HUDEP-2 (cell line): Measurements from ENCODE around the gene MANEAL.
"Not testable (repeated sequence)": the region's sequence is repeated elsewhere in the genome, so short reads cannot be mapped to it uniquely, and the experiment has no call there.

Source experiments
- DNase-seq, 76 experiments: peaks; one replicate each; lab custom pipeline; 2025; ENCODE audit not compliant: unreplicated experiment in 76 of 76; lab: John Stamatoyannopoulos, UW

The MANEAL gene, protein sequence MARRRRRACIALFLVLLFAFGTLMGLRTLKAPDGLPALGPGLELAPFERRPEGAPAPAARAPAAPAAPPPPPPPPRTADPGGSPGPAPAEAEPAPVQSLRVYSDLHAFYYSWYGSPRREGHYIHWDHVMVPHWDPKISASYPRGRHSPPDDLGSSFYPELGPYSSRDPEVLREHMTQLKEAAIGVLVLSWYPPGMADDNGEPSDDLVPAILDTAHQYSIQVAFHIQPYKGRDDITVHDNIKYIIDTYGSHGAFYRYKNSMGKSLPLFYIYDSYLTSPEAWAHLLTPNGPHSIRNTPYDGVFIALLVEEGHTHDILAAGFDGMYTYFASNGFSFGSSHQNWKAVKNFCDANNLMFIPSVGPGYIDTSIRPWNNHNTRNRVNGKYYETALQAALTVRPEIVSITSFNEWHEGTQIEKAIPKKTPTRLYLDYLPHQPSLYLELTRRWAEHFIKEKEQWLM

DNA sequence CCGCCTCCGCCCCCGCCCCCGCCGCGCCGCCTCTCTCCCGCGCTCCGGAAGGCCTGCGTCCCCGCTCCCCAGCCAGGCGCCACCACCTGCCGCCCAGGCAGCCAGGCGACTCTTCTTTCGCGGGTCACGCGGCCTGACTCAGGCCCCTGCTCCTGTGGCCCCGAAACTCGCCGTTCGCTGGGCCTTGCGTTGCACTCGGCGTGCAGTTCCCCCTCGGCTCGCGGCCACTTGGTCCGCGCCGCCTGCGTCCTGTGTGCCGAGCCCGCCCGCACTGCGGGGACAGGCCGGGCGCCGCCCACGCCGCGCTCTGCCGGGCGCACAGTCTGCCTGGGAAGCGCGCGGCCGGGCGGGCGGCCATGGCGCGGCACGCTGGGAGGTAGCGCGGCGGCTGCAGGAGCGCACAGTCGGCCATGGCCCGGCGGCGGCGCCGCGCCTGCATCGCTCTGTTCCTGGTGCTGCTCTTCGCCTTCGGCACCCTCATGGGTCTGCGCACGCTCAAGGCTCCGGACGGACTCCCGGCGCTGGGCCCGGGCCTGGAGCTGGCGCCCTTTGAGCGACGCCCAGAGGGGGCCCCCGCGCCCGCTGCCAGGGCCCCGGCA, at the start of gene MANEAL:
Gene MANEAL (plus strand): TSS at position 75 of the 599 bp plus-strand sequence. CDS start 336 bp downstream, at position 411.
- peak in 52 of 76 experiments; percentile 7 to 64 (median 40) for DNase-seq

DNA sequence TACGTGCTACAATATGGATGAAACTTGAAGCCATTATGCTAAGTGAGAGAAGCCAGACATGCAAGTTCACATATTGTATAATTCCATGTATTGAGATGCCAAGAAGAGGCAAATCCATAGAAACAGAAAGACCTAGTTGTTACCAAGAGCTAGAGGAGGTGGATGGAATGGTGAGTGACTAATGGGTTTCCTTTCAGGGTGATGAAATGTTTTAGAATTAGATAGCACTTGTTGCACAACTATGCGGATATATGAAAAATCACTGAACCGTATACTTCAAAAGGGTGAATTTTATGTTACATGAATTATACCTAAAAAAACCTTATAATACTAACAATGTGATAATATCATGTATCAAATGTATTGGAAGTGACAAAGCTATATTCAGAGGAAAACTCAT, 46.8 kb upstream of the MANEAL start:
- DNase-seq = no peak

DNA sequence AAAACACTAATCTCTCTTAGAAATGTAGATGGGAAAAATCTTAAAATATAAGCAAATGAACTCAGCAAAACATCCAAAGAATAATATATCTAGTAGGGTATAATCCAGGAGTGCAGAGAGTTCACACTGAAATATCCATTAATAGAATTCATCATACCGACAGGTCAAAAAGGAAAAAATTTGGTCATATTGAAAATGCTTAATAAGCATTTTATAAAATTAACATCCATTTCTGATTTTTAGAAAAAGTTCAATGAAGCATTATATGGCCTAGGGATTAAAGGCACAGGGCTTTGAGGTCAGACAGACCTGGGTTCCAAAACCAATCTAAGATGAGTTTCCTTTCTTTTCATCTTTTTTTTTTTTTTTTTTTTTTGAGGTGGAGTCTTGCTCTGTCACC, 45.1 kb upstream of the MANEAL start:
- no peak for DNase-seq

DNA sequence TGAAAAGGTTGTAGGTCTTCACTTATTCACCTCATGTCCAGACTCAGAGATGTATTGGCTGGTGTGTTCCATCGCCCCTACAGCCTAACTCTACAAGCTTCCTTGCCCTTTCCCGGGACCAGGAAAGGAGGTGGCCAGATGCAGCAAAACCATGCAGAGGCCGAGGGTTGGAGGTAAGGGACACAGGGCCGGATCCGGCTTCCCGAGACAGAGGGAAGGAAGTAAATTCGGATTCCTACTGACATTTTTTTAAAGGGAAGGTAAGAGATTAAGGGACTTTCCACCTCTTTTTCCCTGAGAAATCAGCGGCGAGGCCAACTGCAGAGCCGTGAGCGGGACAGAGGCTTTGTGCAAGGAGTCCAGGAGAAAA, 41.4 kb upstream of the MANEAL start:
- DNase-seq = no peak

DNA sequence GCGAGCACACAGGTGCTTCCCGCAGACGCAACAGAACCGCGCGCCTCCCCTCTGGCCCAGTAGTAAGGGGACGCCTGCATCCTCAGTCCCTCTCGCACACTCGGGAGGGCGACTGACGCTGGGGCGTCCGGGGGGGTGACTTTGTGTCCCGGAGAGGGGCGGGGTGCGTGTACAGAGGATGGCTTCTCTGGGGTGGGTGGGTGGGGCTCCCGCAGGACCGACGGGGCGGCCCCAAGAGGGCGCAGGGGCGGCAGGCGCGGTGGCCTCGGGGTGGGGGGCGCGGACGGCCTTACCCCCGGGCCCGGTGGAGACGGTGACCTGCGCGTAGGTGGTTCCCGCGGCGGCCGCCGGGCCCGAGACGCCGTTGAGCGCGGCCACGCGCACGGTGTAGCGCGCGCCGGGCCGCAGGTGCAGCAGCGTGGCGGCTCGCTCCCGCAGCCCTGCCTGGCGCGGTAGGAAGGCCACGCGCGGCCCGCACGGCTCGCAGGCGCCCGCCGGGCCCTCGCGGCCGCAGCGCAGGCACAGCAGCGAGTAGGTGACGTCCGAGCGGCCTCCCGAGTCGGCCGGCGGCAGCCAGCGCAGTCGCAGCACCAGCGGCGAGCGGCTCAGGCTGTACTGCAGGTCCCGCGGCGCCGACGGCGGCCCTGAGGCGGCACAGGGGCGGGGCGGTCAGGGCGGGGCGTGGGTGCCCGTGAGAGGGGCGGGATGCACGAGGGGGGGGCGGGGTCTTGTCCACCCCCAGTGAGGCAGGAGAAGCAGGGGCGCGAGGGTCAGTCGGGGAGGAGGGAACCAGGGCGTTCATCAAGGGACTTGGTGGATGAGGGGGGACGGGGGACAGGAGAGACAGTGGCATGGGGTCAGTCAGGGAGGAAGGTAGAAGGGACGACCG, 40.8 kb upstream of the MANEAL start:
- peak in 1 of 76 experiments; percentile 2 for DNase-seq

DNA sequence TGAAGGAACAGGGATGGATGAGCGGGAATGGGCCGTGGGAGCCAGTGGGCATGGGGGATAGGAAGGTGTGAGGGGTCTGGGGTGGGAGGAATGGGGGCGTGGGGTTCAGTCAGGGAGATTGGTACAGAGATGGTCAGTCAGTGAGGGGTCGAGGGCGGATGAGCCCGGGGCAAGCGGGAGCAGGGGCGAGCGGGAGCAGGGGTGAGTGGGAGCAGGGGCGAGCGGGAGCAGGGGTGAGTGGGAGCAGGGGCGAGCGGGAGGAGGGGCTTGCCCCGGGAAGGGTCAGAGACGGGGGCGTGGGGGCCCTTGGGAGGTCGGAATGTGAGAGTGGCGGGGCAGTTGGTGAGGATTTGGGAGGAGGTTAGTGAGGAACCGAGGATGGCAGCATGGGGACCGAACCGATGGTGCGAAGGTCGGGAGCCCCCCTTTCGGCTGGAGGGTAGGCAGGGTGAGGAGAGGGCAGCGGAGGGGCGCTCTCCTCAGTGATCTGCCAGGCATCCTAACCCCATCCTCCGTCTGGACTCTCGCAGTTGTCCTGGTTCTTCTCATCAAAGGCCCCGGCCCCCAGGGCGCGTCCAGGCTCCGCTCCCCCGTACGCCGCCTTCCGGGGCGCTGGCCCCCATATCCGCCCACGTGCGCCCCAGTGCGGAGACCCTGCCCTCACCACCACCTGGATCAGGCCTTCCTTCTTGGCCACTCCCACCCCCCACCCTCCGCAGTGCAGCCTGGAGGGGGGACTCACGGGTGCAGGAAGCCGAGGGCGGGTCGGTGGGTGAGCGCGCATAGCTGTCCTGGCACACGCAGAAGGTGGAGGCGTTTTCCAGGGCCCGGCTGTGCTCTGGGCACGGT, 40.0 kb upstream of the MANEAL start:
- no peak for DNase-seq

DNA sequence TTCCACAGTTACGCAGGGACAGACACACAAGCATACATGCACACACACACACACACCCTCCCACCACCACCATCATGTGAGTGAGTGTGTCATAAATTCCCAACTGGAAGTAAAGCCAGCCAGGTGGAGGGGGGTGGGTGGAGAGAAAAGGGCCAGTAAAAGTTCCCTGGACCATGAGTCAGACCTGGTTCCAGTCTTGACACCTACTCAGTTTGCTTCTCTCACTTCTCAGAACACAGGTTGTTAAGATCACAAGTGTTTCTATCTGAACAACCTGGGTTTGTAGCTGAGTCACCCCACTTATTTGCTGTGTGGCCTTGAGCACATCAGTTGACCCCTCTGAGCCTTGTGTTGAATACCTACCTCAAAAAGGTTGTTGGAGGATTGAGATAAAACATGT, 38.4 kb upstream of the MANEAL start:
- no peak for DNase-seq

DNA sequence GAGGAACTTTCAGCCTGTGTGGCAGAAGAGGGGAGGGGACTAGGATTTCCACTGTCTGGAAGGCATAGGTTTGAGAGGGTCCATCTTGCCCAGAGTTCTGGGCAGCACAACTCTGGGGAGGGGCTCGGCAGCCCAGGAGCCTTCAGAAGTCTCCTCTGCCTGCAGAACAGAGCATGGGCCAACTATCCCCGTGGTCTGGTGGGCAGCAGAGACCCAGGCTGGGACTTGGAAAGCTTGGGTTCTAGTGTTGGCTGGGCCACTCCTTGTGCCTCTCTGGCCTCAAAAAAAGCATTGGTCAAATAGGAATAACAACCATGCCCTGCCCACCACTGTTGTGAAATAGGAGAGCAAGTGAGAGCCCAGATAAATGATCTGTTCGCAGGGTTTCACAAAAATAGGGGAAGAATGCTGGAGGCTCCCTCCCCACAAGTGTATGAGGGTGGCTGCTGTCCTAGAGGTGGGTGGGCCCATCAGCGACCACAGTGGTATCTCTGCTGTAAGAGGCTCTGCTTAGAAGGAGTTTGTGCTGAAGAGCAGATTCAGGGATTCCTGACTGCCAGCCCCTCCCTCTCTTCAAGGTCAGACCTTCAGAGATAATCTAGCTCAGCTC, 37.6 kb upstream of the MANEAL start:
- DNase-seq = no peak

DNA sequence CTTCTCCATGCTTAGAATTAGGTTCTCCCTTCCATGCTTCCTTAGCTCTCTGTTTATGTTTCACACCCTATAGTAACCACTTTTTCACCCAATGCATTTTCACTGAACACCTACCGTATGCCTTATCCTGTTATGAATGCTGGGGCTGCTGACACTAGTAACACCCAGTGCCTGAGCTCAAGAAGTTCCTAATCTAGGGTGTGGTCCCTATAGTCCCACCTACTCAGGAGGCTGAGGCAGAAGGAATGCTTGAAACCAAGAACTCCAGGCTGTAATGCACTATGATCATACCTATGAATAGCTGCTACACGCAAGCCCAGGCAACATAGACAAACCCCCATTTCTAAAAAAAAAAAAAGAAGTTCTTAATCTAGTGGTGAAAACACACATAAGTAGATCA, 34.2 kb upstream of the MANEAL start:
- DNase-seq = no peak

DNA sequence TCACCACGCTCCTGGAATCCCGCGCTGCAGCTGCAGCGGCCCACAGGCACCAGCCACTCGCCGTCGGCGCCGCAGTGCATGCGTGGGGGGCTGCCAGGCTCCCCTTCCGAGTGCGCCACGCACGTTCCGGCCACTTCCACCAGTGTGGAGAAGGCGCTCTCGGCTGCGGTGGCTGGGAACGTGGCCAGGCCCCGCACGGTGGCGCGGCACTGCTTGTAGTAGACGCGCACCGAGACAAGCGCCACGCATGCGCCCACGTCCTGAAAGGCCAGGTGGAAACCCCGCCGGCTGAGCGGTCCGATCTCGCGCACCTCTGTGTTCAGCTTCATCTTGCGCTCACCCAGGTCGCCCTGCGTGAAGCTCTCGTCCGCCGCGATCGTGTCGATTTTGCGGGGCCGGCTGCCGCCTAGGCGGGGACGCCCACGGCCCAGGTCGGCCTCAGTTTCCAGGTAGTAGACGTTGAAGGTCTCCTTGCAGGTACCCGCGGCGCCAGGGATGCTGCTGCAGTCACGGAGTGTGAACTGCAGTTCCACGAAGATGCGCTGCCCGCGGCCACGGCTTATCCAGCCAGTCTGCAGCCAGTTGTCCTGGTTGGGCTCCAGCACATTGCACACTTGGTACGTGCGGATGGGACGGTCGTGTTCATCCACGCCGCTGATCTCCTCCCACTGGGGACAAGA, 32.1 kb upstream of the MANEAL start:
- DNase-seq = no peak

DNA sequence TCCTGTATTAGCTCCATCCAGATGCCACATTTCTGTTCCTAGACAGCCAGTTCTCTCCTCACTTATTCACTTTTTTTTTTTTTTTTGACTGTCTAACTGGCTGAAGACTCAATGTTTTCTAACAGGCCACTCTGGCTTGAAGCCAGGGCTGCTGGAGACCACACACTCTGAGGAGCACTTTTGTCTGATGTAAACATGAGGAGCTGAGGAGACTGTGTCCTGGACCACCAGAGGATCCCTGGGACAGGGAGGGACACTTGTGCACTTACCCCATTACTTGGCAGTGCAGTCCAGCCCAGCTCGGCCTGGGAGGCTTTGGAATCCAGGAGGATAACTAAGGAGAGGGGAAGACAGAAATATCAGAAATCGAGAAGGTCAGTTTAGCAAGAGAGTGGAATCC, 31.1 kb upstream of the MANEAL start:
- DNase-seq = no peak

DNA sequence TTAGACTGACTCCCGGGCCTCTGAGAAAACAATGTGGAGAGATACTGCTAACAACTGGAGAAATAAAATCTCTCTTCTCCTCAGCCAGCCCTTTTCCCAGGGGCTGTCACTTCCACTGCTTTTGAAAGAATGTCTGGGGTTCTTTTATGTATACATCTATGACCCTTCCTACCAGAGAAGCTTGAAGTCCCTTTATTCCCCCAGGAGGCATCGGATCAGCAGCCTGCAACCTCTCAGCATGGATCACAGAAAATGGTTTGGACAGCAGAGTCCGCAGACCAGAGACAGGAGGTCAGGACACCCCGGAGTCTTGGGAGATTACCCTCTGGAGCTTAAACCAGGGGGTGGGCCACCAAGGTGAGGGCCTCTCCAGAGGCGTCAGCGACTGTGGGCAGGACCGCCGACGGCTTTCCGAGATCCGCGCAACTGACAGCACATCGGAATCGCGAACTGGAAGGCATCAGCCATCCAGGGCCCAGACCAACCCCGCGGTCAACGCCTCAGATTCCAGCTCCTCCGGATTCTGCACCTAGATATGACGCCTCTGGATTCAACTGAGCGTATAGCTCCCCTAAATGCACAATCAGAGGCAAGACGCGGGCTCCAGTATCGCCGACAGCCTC, 29.7 kb upstream of the MANEAL start:
- DNase-seq = no peak

DNA sequence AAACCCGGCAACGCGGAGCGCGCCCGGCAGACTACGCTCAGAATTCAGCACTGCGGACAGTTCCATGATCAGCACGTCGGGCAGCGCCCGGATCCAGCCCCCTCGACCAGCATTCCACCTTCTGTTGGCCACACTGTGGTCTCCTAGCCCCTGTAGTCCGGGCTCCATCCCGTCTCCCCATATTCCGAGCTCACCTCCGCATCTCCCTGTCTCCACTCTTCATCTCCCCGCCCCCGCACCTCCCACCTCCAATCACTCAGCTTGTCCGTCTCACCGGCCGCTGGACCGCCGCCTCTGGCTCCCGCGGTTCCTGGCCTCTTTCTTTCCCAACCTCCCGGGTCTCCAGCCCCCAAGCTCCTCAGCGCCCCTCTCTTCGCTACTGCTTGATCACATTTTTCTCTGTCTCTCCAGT, 29.2 kb upstream of the MANEAL start:
- peak in 43 of 76 experiments; percentile 2 to 65 (median 27) for DNase-seq

DNA sequence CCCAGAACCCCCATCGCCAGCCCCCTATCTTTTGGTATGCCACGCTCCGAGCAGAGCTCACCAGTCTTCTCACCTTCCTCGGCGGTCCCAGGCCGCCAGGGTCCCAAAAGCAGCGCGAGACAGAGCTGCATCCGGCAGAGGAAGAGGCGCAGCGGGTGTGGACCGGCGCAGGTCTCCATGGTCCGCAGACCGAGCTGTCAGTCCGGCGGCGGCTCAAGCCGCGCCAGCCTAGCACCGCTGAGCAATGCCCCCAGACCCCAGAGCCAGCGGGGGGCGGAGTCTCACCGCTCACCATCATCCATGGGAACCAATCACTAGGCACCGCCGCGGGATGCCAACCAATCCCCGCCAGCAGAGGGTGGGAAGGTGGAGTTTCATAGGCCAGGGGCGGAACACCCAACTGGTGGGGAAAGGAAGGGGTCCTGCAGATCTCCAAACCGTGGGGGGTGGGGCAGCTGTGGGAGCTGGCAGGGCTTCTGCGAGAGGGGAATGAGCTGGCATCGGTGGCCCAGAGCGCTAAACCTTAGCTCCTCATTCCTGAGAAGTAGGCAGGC, 28.7 kb upstream of the MANEAL start, which contains the start of gene EPHA10:
Gene EPHA10 (minus strand): TSS at position 233 of the 554 bp plus-strand sequence. CDS start 54 bp downstream, at position 179.
- DNase-seq = no peak

DNA sequence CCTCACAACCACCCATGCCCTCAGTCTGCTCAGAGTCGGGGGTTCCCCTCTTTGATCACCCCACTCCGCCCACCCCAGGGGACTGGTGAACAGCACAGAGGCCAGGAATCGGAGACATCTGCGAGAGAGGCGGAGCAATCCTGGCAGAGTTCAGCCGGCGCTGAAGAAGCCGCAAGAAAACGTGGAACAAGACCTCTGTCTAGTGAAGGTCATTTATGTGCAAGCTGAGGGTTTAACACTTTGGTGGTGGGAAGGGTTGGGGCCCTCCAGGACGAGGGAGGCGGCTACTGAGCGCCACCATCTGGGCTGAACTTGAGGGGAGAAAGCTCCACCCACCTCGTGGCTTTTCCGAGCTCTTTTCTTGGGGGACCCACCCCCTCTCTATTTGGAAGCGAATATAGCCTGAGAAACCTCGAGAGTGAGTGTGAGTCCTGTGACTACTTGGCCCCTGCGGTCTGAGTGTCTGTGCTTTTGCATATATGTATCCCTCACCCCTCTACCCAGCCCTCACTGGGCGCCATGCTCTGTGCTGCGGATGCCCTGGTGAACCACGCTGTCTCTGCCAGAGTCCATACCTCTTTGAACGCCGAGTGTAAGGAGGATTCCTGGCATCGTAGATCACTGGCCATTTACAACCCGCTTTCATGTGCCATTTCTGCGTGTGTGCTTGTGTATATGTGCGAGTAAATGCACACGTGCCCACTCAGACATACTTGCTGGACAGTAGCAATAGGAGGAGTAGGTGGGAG, 27.6 kb upstream of the MANEAL start:
- DNase-seq = no peak

DNA sequence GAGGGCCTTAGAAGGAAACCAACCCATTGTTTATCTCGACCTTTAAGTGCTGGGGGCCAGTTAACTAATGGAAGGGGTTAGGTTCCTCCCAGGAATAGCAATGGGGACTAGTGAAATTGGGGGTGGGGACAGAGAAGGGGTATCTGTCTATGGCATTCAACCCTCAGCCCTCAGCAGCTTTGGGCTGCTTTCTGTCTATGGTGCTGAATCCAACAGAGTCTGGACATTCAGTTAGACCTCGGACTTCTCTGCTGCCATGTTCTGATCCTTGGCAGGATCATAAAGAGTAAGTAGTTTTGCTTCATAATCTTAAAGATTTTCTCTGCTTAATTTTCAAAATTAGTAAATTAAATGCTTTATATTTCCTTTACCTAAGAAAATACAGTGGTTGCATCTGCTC, 26.2 kb upstream of the MANEAL start:
- no peak for DNase-seq

DNA sequence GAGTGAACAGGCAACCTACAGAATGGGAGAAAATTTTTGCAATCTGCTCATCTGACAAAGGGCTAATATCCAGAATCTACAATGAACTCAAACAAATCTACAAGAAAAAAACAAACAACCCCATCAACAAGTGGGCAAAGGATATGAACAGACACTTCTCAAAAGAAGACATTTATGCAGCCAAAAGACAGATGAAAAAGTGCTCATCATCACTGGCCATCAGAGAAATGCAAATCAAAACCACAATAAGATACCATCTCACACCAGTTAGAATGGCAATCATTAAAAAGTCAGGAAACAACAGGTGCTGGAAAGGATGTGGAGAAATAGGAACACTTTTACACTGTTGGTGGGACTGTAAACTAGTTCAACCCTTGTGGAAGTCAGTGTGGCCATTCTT, 22.2 kb upstream of the MANEAL start:
- DNase-seq = not testable (repeated sequence)
